NB4 (cell line): ENCODE data around the gene SCMH1.

Experiments
- CTCF ChIP-seq: IDR thresholded peaks from one replicate; pipeline ENCODE4 v1.5.1; 2012; ENCODE audit warnings: low read depth, low read length
- MAX ChIP-seq: IDR thresholded peaks from 2 replicates; pipeline ENCODE4 v1.6.1; 2011; ENCODE audit warnings: low read depth, low read length
- MYC ChIP-seq: IDR thresholded peaks from 2 replicates; pipeline ENCODE4 v1.6.1; 2011; ENCODE audit warnings: low read depth, low read length
- POLR2A ChIP-seq: IDR thresholded peaks from 2 replicates; pipeline ENCODE4 v1.6.1; 2011; ENCODE audit warnings: mild to moderate bottlenecking; ENCODE audit not compliant: insufficient read length; ENCODE audit errors: extremely low read depth

- TF ChIP-seq CTCF (no peak), POLR2A (no peak), MAX (no peak), MYC (no peak)
These were observed 18.7 kb upstream of the SCMH1 start for GRCh38 chr1:41260768-41261167.
